Activated gamma-delta T cell treated with anti-CD3 and anti-CD28 coated beads, Interleukin-2, amount 50 U/mL, for 16 hours (primary cell): ENCODE measurements around the gene ANP32A.
A peak's percentile ranks its signal among the peaks of the same experiment; 100 is the strongest.
"Not testable (repeated sequence)": the region's sequence is repeated elsewhere in the genome, so short reads cannot be mapped to it uniquely, and the experiment has no call there.

Experiments used
- DNase-seq: peaks from one replicate; pipeline ENCODE4 v3.0.0-alpha.2; 2020; ENCODE audit warnings: low read depth

Gene ANP32A

GRCh38 chr15:68781766-68782588 lies 38.7 kb downstream of the ANP32A start:
- peak; percentile 20 for DNase-seq

- no peak for DNase-seq
Measured at GRCh38 chr15:68781217-68781616, 39.5 kb downstream of the ANP32A start.

GRCh38 chr15:68778876-68779275 lies 41.8 kb downstream of the ANP32A start:
- no peak for DNase-seq

- no peak for DNase-seq
Measured at GRCh38 chr15:68776477-68777270, 44.0 kb downstream of the ANP32A start.

GRCh38 chr15:68775671-68776476 lies 44.8 kb downstream of the ANP32A start:
- no peak for DNase-seq

GRCh38 chr15:68775236-68775577 lies 45.5 kb downstream of the ANP32A start:
- no peak for DNase-seq

- no peak for DNase-seq
Measured at GRCh38 chr15:68774521-68775235, 46.0 kb downstream of the ANP32A start.

- DNase-seq: no peak
Measured at GRCh38 chr15:68774120-68774519, 46.6 kb downstream of the ANP32A start.

- no peak for DNase-seq
Measured at GRCh38 chr15:68773036-68773435, 47.7 kb downstream of the ANP32A start.

- no peak for DNase-seq
Measured at GRCh38 chr15:68770216-68770615, 50.5 kb downstream of the ANP32A start.

GRCh38 chr15:68769702-68770101 lies 51.0 kb downstream of the ANP32A start:
- no peak for DNase-seq

GRCh38 chr15:68768321-68768720 lies 52.4 kb downstream of the ANP32A start:
- DNase-seq: no peak

- DNase-seq: no peak
Measured at GRCh38 chr15:68767833-68768232, 52.9 kb downstream of the ANP32A start.

GRCh38 chr15:68765602-68766368 lies 54.9 kb downstream of the ANP32A start:
- DNase-seq: no peak

GRCh38 chr15:68764090-68764489 lies 56.6 kb downstream of the ANP32A start:
- DNase-seq: no peak

- no peak for DNase-seq
Measured at GRCh38 chr15:68763063-68763462, 57.6 kb downstream of the ANP32A start.

GRCh38 chr15:68759982-68760579 lies 60.6 kb downstream of the ANP32A start:
- DNase-seq: not testable (repeated sequence)

- no peak for DNase-seq
Measured at GRCh38 chr15:68755731-68756130, 65.0 kb downstream of the ANP32A start.

GRCh38 chr15:68751622-68752021 lies 69.1 kb downstream of the ANP32A start:
- no peak for DNase-seq

- no peak for DNase-seq
Measured at GRCh38 chr15:68749793-68750192, 70.9 kb downstream of the ANP32A start.

GRCh38 chr15:68749365-68749764 lies 71.3 kb downstream of the ANP32A start:
- DNase-seq: no peak
